Neuron (in vitro differentiated cells): Measurements from ENCODE around the gene SLC1A3.

Experiments
- H2AFZ ChIP-seq: one replicate; pipeline ENCODE4 v1.6.1; 2013; ENCODE audit warnings: low read depth, mild to moderate bottlenecking, inconsistent platforms, low read length, moderate library complexity
- H3K27me3 ChIP-seq: one replicate; pipeline ENCODE4 v1.6.1; 2013; ENCODE audit warnings: low read length; ENCODE audit not compliant: insufficient read depth
- H3K36me3 ChIP-seq: one replicate; pipeline ENCODE4 v1.6.1; 2013; ENCODE audit warnings: low read length; ENCODE audit not compliant: insufficient read depth
- H3K4me1 ChIP-seq: one replicate; pipeline ENCODE4 v1.6.1; 2013; ENCODE audit warnings: low read length; ENCODE audit not compliant: insufficient read depth
- H3K4me3 ChIP-seq: 2 replicates; pipeline ENCODE4 v1.5.1; 2013; ENCODE audit warnings: mild to moderate bottlenecking, low read length, moderate library complexity
- H3K9me3 ChIP-seq: one replicate; pipeline ENCODE4 v1.6.1; 2013; ENCODE audit warnings: low read length

SLC1A3 gene

GRCh38 chr5:36607114-36607571 lies 737 bp downstream of the SLC1A3 start:
- Histone ChIP-seq H3K27me3 (no peaks in the 10 kb centered on the region), H2AFZ (peak overlapping the region; percentile 85)

DNA sequence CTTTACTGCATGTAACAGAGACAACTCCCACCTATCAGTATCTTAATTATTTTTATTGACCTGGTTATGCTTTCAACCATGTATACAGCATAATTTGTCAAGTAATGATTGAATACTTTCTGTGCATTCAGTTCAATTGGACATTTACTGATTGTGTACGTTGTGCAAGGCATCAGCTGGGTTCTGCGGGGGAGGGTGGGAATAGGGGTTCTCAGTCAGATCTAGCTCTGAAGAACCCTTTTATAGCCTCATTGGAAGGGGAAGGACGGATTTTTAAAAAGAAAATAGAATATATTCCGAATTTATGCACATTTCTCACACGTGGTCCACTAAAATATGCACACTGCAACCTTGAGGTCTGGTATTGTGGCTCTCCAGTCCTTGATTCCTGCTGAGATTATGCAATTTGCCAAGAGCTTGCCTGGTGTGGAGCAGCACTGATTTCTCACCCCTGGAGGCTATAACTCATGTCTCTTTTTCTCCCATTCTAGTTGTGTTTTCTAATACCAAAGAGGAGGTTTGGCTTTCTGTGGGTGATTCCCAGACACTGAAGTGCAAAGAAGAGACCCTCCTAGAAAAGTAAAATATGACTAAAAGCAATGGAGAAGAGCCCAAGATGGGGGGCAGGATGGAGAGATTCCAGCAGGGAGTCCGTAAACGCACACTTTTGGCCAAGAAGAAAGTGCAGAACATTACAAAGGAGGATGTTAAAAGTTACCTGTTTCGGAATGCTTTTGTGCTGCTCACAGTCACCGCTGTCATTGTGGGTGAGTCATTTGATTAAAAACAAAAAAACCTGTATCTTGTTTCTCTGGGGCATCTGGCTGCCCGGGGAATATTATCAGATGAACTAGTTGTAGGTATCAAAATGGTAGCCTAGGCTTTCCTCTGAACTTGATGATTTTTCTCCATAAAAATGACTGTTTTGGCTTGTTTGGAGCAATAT lies 1.7 kb downstream of the SLC1A3 start:
- H3K4me3 ChIP-seq = peak overlapping the region; percentile 83
- no peak overlapping the region for H2AFZ ChIP-seq

More at GRCh38 chr5:36607114-36607571, 737 bp downstream of the SLC1A3 start:
- peaks cover 24% of the 10 kb centered on the region for H3K4me1 ChIP-seq
- peaks cover 7% of the 10 kb centered on the region for H3K9me3 ChIP-seq
- peak overlapping the region; percentile 83 for H3K4me3 ChIP-seq
- H3K36me3 ChIP-seq = peaks cover 21% of the 10 kb centered on the region

GRCh38 chr5:36610621-36611020 lies 4.2 kb downstream of the SLC1A3 start:
- Histone ChIP-seq H3K4me1 (peaks cover 18% of the 10 kb centered on the region), H3K9me3 (peaks cover 7% of the 10 kb centered on the region), H2AFZ (no peak overlapping the region), H3K36me3 (peaks cover 34% of the 10 kb centered on the region), H3K27me3 (no peaks in the 10 kb centered on the region), H3K4me3 (no peak overlapping the region)

More for the DNA sequence above, 1.7 kb downstream of the SLC1A3 start:
- Histone ChIP-seq H3K36me3 (peaks cover 28% of the 10 kb centered on the region), H3K4me1 (peaks cover 24% of the 10 kb centered on the region), H3K27me3 (no peaks in the 10 kb centered on the region), H3K9me3 (peaks cover 7% of the 10 kb centered on the region)

DNA sequence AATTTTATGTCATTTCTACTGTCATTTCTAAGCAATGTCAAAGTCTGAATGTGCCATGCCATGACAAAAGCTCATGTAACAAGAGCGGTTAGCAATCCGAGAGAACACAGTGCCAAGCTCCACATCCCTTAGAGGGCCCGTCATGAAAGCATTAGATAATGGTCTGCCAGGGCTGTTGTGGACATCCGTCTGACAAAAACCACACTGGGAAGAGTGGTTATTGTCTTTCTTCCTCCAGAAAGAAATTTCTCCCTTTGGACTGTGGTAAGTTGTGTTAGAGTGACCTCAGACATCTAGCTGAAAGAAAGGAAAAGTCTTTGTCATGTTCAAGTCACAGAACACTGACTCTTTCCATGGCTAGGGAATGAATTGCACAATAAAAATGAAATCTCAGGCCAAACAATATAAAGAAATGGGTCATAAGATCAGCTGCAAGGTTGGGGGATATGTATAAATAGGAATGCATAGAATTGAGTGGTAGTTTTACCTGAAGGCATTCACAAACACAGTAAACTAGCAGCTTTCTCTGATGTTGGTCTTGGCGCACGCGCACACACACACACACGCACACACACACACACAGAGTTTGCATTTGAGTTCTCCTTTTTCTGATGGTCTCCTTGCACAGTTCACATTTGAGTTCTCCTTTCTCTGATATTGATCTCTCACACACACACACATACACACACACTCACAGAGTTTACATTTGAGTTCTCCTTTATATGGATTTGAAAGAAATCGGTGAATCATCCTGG lies 5.3 kb downstream of the SLC1A3 start:
- H3K36me3 ChIP-seq = peaks cover 34% of the 10 kb centered on the region
- peaks cover 13% of the 10 kb centered on the region for H3K4me1 ChIP-seq
- peaks cover 7% of the 10 kb centered on the region for H3K9me3 ChIP-seq
- no peak overlapping the region for H2AFZ ChIP-seq
- H3K27me3 ChIP-seq = no peaks in the 10 kb centered on the region
- H3K4me3 ChIP-seq = no peak overlapping the region

DNA sequence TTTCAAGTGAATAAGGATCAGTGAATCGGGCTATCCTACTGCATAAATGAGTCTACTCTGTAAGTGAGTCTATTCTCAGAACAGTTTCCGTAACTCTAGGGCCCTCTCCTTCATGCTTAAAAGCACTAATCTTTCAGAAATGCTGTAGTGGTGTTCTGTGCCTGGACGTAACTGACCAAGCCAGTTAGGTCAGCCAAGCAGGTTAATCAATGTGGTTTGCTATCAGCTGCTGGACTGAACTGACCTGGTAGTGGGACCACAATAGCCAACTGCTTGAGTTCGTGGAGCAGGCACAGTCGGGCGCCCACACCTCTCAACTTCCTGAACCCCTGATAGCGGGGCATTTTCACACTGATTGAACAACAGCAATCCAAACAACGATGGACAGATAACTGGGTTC lies 6.8 kb downstream of the SLC1A3 start:
- Histone ChIP-seq H3K4me3 (no peak overlapping the region), H3K27me3 (no peaks in the 10 kb centered on the region), H3K36me3 (peaks cover 34% of the 10 kb centered on the region), H3K9me3 (peaks cover 7% of the 10 kb centered on the region), H2AFZ (no peak overlapping the region), H3K4me1 (peaks cover 7% of the 10 kb centered on the region)

DNA sequence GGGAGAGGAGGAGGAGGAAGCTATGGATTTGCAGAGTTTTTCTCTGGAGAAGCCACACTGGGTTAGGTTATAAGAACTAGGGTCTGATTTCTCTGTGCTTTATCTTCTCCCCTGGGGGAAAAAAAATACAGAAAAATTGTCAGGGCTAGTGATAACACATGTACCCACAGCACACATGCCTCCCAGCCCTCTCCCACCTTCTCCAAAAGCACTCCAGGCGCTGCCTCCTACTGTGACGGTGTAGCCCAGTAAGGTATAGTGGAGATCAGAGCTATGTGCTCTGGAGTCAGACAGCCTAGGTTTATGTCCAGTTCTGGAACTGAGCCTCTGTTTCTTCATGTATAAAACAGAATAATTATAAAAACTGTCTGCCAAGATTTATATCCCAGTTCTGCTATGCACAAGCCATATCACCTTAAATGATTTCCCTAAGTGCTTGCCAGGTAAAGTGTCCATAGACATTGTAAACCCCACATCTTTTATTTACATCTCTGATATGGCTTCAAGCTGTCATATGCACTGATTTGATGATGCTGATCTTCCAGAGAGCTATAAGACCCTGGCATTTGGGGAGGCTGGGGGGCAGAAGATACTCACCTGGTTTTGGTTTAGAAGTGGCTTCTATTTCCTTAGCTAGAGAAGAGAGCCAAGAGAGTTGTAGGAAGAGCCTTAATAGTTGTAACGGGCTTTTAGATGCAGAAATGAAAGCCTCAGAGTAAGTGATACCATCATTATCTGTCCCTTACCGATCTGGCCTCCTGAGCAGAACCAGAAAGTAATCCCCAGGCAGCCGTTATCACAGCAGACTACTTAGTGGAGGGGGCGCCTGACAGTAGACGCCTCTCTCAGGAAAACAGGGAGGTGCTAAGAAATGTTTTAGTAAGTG lies 7.6 kb downstream of the SLC1A3 start:
- H3K4me1 ChIP-seq = no peaks in the 10 kb centered on the region
- H3K27me3 ChIP-seq = no peaks in the 10 kb centered on the region
- peaks cover 34% of the 10 kb centered on the region for H3K36me3 ChIP-seq
- no peak overlapping the region for H2AFZ ChIP-seq
- no peak overlapping the region for H3K4me3 ChIP-seq
- peaks cover 7% of the 10 kb centered on the region for H3K9me3 ChIP-seq

GRCh38 chr5:36614657-36615308 lies 8.4 kb downstream of the SLC1A3 start:
- no peaks in the 10 kb centered on the region for H3K27me3 ChIP-seq
- no peak overlapping the region for H3K4me3 ChIP-seq
- no peak overlapping the region for H2AFZ ChIP-seq
- H3K9me3 ChIP-seq = peaks cover 7% of the 10 kb centered on the region
- peaks cover 28% of the 10 kb centered on the region for H3K36me3 ChIP-seq
- no peaks in the 10 kb centered on the region for H3K4me1 ChIP-seq

DNA sequence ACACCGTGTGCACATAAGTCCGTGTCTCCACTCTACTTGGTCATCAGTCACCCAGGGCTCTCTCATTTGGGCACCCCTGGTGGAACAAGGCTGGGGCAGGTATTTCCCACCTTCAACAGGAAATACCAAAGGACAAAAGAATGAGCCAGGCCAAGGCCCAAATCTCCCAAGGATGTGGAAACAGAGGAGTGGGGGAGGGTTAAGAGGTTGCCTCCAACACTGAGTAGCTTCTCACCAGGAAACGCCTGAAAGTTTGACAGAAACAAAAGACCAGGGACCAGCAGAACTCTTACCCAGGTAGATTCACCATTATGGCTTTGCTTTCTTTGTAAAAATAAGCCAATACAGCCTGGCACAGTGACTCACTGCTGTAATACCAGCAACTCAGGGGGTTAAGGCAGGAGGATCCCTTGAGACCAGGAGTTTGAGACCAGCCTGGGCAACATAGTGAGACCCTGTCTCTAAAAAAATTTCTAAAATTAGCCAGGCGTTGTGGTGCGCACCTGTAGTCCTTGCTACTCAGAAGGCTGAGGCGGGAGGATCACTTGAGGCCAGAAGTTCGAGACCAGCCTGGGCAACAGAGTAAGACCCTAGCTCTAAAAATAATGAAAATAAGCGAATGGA lies 12.7 kb downstream of the SLC1A3 start:
- H3K4me3 ChIP-seq = no peak overlapping the region
- H3K4me1 ChIP-seq = no peaks in the 10 kb centered on the region
- H3K9me3 ChIP-seq = no peaks in the 10 kb centered on the region
- H2AFZ ChIP-seq = no peak overlapping the region
- peaks cover 3% of the 10 kb centered on the region for H3K36me3 ChIP-seq
- H3K27me3 ChIP-seq = no peaks in the 10 kb centered on the region

DNA sequence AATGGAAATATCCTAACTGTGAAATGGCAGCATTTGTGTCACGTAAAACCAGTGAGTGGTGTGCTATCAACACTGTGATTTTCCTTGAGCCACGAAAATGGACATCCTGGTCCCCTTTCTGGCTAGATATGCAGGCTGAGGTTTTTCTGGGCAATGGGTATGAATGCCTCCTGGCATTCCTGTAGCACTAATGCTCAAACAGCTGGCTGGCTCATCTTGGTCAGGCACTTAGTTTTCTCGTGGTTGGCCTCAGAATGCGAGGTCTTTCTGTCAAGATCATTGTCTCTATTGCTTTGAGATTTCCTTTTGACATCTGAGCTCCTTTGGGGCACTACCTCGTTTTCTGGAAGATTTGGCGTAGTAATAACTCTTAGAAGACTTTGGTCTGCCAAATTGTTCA lies 15.6 kb downstream of the SLC1A3 start:
- Histone ChIP-seq H2AFZ (no peak overlapping the region), H3K27me3 (no peaks in the 10 kb centered on the region), H3K36me3 (no peaks in the 10 kb centered on the region), H3K4me3 (no peak overlapping the region), H3K4me1 (no peaks in the 10 kb centered on the region), H3K9me3 (no peaks in the 10 kb centered on the region)

DNA sequence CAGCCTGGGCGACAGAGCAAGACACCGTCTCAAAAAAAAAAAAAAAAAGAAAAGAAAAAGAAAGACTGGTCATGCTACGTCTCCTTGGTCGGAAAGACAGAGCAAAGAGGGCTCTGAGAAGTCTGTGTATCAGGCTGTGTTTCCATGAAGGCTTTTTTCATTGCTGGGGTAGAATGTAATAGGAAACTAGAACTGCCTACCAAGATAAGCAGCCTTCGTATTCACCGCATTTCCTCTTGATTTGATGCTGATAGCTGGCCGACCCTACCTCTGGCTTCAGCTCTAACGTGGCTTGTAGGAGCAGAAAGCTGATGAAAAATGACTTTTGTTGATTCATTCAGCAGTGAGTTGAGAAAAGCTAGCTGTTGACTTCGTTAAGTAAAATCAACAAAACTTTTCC lies 17.4 kb downstream of the SLC1A3 start:
- no peaks in the 10 kb centered on the region for H3K27me3 ChIP-seq
- H2AFZ ChIP-seq = no peak overlapping the region
- H3K4me3 ChIP-seq = no peak overlapping the region
- H3K4me1 ChIP-seq = peaks cover 11% of the 10 kb centered on the region
- H3K36me3 ChIP-seq = no peaks in the 10 kb centered on the region
- H3K9me3 ChIP-seq = no peaks in the 10 kb centered on the region

GRCh38 chr5:36624277-36624676 lies 17.9 kb downstream of the SLC1A3 start:
- Histone ChIP-seq H3K9me3 (no peaks in the 10 kb centered on the region), H3K27me3 (no peaks in the 10 kb centered on the region), H3K4me1 (peaks cover 15% of the 10 kb centered on the region), H2AFZ (no peak overlapping the region), H3K36me3 (no peaks in the 10 kb centered on the region), H3K4me3 (no peak overlapping the region)

DNA sequence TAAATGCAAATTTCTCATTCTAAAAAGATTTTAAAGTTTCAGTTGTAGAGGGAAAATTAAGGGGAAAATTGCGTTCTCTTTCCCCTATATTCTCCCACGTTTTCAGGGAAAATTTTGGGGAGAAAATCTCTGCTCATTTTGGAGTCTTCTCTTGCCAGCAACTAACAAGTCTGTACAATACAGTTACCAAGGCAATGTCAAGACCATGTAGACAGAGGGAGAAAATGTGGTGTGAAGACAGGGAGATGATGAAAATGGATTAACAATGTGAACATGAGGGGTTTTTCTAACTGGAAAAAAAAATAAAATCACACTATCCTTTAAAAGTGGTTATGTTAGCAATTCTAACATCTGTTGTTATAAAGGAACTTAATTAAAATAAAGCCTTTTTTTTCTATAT lies 22.3 kb downstream of the SLC1A3 start:
- peaks cover 27% of the 10 kb centered on the region for H3K4me1 ChIP-seq
- peaks cover 29% of the 10 kb centered on the region for H3K36me3 ChIP-seq
- H3K9me3 ChIP-seq = no peaks in the 10 kb centered on the region
- no peaks in the 10 kb centered on the region for H3K27me3 ChIP-seq
- no peak overlapping the region for H3K4me3 ChIP-seq
- H2AFZ ChIP-seq = no peak overlapping the region
